Activated CD4-positive, alpha-beta T cell treated with anti-CD3 and anti-CD28 coated beads, Interleukin-2, amount 50 U/mL, for 16 hours (primary cell): ENCODE results near the gene GRM7.

Experiments used
- DNase-seq: peaks from one replicate; pipeline ENCODE4 v3.0.0-alpha.2; 2020

Gene GRM7

GRCh38 chr3:7322957-7323669 is 462.2 kb downstream of the GRM7 start:
- DNase-seq: no peak

GRCh38 chr3:7328339-7328738 is 467.4 kb downstream of the GRM7 start:
- no peak for DNase-seq

- DNase-seq: no peak
These were observed 471.8 kb downstream of the GRM7 start for GRCh38 chr3:7332696-7333095.

DNA sequence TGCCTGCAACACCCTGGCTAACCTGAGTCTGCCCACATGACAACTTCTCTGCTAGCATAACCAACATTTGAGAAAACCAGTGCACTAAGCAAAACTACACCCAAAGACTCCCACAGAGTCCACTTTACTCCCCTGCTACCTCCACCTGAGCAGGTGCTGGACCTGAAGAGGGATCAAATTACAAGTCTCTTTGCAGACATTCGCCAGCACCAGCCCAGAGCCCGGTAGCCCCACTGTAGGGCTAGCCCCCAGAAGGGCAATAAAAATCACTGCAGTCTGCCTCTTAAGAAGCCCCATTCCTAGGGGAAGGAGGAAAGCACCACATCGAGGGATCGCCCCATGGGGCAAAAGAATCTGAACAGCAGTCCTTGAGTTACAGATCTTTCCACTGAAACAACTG is 472.2 kb downstream of the GRM7 start:
- no peak for DNase-seq

DNA sequence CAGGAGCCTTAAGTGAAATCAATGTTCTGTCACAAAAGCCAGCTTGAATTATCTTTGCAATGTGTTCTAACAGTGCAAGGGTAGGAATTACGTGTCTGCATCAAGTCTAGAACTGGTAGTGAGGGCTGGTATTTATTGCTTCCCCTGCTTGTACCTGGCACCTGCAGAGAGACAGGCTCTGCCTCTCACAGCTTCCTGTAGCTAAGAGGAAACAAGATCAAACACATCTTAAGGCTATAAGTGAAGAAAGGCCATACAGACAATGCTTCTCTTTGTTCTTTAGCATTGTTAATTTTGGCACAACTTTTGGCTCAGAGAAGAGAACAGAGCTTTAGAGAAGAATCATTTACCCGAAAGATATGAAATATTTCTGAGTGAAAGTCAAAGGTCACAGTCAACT is 479.9 kb downstream of the GRM7 start:
- DNase-seq: no peak

- DNase-seq: no peak
These were observed 485.4 kb downstream of the GRM7 start for GRCh38 chr3:7346364-7346763.

DNA sequence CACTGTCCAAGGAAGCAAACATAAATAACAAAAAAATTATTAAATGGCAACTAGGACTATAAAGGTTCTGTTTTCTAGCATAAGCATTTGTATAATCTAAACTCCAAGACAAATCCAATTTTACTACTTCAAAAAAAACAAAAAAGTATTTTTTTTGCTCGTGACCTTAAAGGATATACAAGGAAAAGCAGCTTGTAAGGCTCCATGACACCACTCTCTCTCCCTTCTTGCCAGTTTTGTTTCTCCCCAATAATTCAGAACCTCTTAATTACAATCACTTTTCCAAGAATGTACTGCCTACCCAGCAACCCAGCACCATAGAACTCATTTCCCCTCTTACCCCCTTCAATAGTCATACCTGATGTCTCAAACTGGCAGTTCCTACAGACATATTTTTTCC is 496.2 kb downstream of the GRM7 start:
- no peak for DNase-seq

DNA sequence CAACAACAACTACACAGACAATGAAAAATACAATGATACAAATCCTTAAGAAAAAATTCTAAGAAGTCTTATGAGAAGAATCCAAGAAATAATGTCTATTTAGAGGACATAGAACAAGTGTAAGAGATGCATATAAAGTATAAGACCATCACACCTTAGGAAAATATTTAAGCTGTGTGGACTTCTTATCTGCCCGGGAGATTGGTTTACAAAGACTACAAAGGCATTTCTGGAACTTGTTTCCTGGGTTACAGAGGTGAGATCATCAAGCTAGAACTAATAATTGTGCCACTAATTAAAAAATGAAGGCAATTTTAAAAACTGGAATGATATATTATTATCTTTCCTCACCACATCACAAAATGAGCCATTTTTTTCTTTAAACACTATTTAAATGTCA is 507.1 kb downstream of the GRM7 start:
- no peak for DNase-seq

- DNase-seq: no peak
These were observed 507.7 kb downstream of the GRM7 start for GRCh38 chr3:7368597-7368996.

DNA sequence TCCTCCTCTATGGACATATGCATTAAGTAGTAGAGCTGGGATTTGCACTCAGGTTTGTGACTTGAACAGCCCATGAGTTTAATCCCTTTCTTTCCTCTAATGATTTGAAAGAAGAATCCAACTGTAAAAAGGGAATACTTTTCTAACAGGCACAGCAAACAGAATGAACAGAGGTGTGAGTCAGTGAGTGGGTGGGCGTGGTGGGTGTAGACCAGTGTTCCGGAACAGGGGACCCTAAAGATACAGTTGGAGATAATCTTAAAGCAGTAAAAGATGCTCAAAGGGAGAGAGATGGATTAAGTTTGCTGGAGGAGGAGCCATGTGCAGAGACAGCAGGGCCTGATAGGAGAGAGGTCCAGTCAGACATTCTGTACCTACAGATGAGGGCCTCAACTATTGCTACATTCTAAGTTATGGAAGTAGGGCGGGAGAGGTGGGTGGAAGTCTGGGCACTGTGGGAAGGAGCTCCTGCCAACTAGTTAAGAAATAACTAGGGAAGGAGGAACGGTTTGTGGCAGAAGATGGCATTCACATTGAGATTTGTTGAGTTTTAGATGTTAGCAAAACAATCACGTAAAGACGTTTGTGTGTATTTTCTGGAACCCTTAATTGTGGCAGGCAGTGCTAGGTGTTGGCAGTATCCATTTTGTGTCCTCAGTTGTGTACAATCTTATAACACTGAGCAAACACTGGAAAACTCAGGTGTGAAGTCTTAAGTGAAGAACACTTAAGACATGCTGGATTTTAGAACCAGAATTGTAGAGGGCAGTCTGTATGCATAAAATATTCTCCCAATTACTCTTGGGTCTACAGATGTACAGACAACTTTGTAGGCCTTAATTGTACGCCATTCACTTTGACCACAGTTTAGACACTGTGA is 511.0 kb downstream of the GRM7 start:
- DNase-seq: no peak

GRCh38 chr3:7377103-7377502 is 516.2 kb downstream of the GRM7 start:
- DNase-seq: no peak

GRCh38 chr3:7381741-7382140 is 520.8 kb downstream of the GRM7 start:
- DNase-seq: no peak

DNA sequence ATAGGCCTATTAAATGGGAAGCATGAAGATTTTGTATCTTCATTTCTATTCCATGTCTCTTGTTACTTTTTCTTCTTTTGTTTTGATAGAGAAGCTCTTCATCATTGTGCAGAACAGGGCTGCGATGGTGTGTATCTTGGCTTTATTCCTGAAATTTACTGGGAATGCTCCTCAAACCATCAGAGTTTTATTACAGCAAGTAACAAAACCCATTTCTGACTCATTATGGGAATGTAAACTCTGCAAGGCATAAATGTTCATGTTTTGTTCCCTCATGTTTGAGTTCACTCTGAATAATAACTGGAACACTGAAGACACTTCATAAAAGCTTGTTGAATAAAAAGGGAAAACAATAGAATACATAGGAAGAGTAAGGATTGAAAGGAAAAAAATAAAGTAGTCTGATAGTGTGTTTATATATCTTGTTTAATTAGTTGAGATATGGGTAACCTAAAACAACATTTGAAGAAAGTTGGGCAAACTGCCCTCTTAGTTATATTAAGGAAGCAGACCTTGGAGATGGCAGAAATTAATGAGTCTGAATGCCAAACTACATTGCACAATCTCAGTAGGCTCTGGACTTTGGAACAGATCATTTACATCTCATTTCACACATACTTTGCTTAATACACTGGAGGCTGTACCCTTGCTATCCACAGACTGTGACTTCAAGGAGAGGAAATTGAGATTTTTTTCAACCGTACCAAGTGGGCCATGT is 521.5 kb downstream of the GRM7 start:
- no peak for DNase-seq

DNA sequence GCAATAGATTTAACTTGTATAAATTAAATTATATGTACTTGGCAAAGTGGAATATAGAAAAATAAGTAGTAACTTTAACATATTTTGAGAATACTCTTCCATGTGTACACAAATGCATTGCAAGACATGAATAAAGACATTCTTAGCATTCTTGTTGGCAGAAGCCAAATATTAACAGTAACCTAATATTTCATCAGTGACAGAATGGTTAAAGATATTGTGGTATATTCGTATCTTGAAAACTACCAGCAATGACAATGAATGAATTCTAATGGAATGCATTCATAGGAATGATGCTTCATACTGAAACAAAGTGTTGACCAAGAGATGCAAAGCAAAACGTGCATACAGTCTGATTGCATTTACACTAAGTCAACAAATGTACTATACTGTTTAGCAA is 524.7 kb downstream of the GRM7 start:
- no peak for DNase-seq

- DNase-seq: no peak
These were observed 527.1 kb downstream of the GRM7 start for GRCh38 chr3:7388026-7388425.

- no peak for DNase-seq
These were observed 531.3 kb downstream of the GRM7 start for GRCh38 chr3:7392206-7392605.

- no peak for DNase-seq
These were observed 533.2 kb downstream of the GRM7 start for GRCh38 chr3:7393944-7394605.

GRCh38 chr3:7396534-7396933 is 535.6 kb downstream of the GRM7 start:
- DNase-seq: no peak

DNA sequence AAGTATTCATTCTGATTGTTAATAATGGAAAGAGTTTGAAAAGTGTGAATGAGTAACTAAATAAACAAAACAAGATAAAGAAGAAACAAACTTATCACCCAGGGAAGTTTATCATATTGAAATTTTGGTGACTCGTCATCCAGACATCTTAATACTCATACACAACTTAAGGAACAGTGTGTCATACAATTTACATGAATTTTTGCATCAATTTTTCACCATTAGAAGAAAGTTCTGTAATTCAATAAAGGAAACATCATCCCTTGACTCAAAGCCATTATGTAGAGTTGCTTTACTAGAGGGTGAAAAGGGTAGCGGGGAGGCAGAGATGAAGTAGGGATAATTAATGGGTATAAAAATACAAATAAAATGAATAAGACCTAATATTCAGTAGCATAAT is 536.2 kb downstream of the GRM7 start:
- no peak for DNase-seq

- no peak for DNase-seq
These were observed 539.4 kb downstream of the GRM7 start for GRCh38 chr3:7400360-7400759.

DNA sequence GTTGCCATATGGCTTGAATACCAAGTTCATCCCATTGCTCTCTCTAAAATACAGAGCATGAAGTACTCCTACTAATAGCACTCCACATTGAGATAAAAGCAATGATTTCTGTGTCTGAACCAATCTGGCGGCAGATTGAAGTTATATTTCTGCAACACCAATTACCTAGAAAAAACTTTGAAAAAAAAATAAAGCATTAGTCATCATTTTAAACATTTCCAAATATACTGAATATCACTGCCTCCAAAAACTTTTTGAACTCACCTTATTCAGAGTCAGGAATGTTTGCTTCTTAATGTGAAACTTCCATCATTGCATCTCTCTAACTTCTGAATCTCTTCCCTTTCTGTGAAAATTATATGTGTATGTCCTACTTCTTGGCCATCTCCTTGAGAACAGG is 540.5 kb downstream of the GRM7 start:
- DNase-seq: no peak

DNA sequence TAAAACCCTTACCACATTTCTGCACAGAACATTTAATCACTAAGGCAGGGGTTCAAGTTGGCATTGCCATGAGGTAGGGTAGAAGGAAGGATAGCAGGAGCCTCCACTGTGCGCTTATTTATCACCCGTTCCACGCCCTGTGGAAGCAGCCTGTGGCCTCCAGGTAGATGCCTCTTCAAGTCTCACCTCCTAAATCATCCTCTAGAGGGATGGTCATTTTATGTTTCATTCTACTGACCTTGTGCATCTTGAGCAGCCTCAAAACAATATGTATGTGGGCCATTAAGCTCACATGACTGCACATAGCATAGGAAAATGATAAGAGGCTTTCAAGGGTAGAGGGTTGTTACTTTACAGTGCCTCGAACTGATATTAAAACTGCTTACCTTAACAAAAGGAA is 546.2 kb downstream of the GRM7 start:
- no peak for DNase-seq

- DNase-seq: no peak
These were observed 549.9 kb downstream of the GRM7 start for GRCh38 chr3:7410782-7411181.
